Measurements from ENCODE around the gene MBD3L4.

Gene MBD3L4

DNA sequence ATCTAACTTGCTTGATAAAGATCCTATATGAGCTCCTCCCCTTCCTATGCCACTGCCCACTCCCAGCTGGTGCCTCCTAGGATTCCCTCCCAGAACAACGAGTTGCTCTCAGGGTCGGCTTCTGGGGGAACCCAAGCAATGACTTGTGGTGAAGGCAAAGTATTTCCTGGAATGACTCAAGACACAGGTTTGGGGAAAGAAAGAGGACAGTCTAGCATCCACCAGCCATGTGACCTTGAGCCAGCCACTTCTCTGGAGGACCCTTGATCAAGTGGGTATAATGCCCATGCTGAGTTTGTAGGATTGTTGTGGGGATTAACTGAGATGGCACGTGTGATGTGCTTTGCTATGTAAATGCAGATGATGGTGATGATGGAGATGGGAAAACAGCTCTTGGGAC lies 51.7 kb downstream of the MBD3L4 start:
- no peak for TF ChIP-seq CTCF (IDR thresholded peaks at IDR 0.05; ENCODE audit: extremely low read depth, insufficient read depth, missing control alignments)
- in situ Hi-C loops (cut with MboI; ENCODE audit: low pct_unique_long_range_greater_than_20kb, low sequenced_read_pairs, unreplicated experiment) = no loop called here
- DNase-seq (ENCODE audit: low spot score) = no peak

DNA sequence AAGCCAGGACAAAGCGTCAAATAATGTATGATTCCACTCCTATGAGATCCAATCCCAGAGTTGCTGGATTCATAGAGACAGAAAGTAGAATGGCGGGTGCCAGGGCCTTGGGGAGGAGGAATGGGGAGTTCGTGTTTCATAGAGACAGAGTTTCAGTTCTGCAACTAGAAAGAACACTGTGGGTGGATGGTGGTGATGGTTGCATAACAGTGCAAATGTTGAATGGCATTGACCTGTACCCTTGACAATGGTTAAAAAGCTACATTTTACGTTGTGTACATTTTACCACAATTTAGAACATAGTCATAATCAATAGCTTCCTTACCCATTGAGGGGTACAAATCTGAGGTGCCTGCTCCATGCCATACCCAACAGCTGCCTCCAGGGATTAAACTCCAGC lies 52.1 kb downstream of the MBD3L4 start:
- no peak for DNase-seq (ENCODE audit: low spot score)
- in situ Hi-C loops (cut with MboI; ENCODE audit: low pct_unique_long_range_greater_than_20kb, low sequenced_read_pairs, unreplicated experiment) = no loop called here
- no peak for TF ChIP-seq CTCF (IDR thresholded peaks at IDR 0.05; ENCODE audit: extremely low read depth, insufficient read depth, missing control alignments)

Data from GM13977 (cell line).